Measurements from ENCODE around the gene GPATCH2L. TPM values are rescaled to one million over a fixed set of nuclear protein-coding genes. Genes with fewer than 3 reads are reported as not detected.

GPATCH2L gene
- total RNA-seq, 1 experiment from 2014 or later = 76.7 TPM

- H4K8ac ChIP-seq (replicated peaks; ENCODE audit: insufficient read length, low read depth, low read length) = no peak overlapping the region
- H4K20me1 ChIP-seq (ENCODE audit: control insufficient read depth, insufficient read depth, insufficient read length) = no peaks in the 10 kb centered on the region
- Mint-ChIP-seq H3K36me3 (ENCODE audit: insufficient read depth in 1 of 3, low read depth in 3 of 3) (peaks cover 17 to 30% (median 28%) of the 10 kb centered on the region in 3 experiments; a peak in 6 of 7 replicates), H3K27me3 (ENCODE audit: low read depth) (peaks cover 3% of the 10 kb centered on the region), H3K4me1 (peaks cover 44 to 47% of the 10 kb centered on the region in 2 experiments), H3K4me3 (peak overlapping the region; percentile 25 to 27; a peak in 2 of 5 replicates), H3K27ac (no peak overlapping the region), H3K9me3 (no peaks in the 10 kb centered on the region)
- no peak overlapping the region for H3T11ph ChIP-seq (ENCODE audit: low read length)
- no peak overlapping the region for H3K56ac ChIP-seq (ENCODE audit: insufficient read length, low read depth, low read length)
- no peak overlapping the region for H3K27ac ChIP-seq (ENCODE audit: insufficient read length, low read depth, low read length)
- peaks cover 10% of the 10 kb centered on the region for H3K23me2 ChIP-seq (ENCODE audit: insufficient read length, low read depth, low read length, poor library complexity, severe bottlenecking)
- no peaks in the 10 kb centered on the region; the same call in 1 of the 2 replicates for H3K4me1 ChIP-seq (ENCODE audit: insufficient read depth, low read length)
- H2BK12ac ChIP-seq (ENCODE audit: insufficient read length, low read depth, low read length) = no peak overlapping the region
- no peak overlapping the region for H3K23ac ChIP-seq (ENCODE audit: insufficient read length, low read depth, low read length)
- H4K91ac ChIP-seq (ENCODE audit: insufficient read length, low read depth, low read length) = no peak overlapping the region
- peaks cover 23% of the 10 kb centered on the region; the same call in 1 of the 2 replicates for H3K79me2 ChIP-seq (ENCODE audit: insufficient read depth, low read length)
- TF ChIP-seq CTCF (conservative IDR thresholded peaks at IDR 0.05) = no peak
- H2AFZ ChIP-seq (ENCODE audit: low read length) = no peak overlapping the region
- H4K5ac ChIP-seq (ENCODE audit: insufficient read length, low read depth, low read length) = no peak overlapping the region
- no peak for DNase-seq
- no peak overlapping the region for H2BK20ac ChIP-seq (ENCODE audit: low read depth, low read length, poor library complexity, severe bottlenecking)
- H3K9me3 ChIP-seq (ENCODE audit: control insufficient read depth, low read depth, low read length) = no peaks in the 10 kb centered on the region
- H3K14ac ChIP-seq (ENCODE audit: insufficient read depth, low read length) = no peak overlapping the region
- no peak overlapping the region for H2BK120ac ChIP-seq (ENCODE audit: low read depth, low read length, poor library complexity, severe bottlenecking)
- WGBS (ENCODE audit: extremely low coverage, insufficient read length, low lambda C conversion rate) = no CpG with 5 or more reads among the region's 1 CpG
- H2BK5ac ChIP-seq (ENCODE audit: insufficient read length, low read length) = no peak overlapping the region
- H2BK15ac ChIP-seq (ENCODE audit: low read depth, low read length) = no peak overlapping the region
- peak overlapping the region; percentile 8 for H3K9ac ChIP-seq (ENCODE audit: extremely low read depth, insufficient read length, low read length)
- H2AK5ac ChIP-seq (ENCODE audit: insufficient read length, low read length) = no peak overlapping the region
- H3K4me2 ChIP-seq (ENCODE audit: insufficient read depth, insufficient read length, low read length) = no peak overlapping the region
- H3K27me3 ChIP-seq (ENCODE audit: insufficient read depth, low read length) = no peaks in the 10 kb centered on the region
- peaks cover 11% of the 10 kb centered on the region for H3K79me1 ChIP-seq (ENCODE audit: insufficient read depth, low read depth, low read length, poor library complexity, severe bottlenecking)
- H3K4ac ChIP-seq (ENCODE audit: low read depth, low read length) = no peak overlapping the region
- H3K18ac ChIP-seq (ENCODE audit: insufficient read length, low read depth, low read length) = no peak overlapping the region
Measured at GRCh38 chr14:76153919-76154318, 2.2 kb downstream of the GPATCH2L start.

Data from H9 (cell line).